Pancreas (tissue), 10 donors: ENCODE results near the gene ATP13A2. TPM values are rescaled to one million over a fixed set of nuclear protein-coding genes. Genes with fewer than 3 reads are reported as not detected.
A peak's percentile ranks its signal among the peaks of the same experiment; 100 is the strongest.

Experiments
- ATAC-seq, 4 donors: fragments of 200-7000 bp; cut with Tn5 transposase; one replicate each; pipeline versions ENCODE4 v1.8.0 to v1.9.1; 2020; ENCODE audit warnings: mild to moderate bottlenecking in 4 of 4, moderate library complexity in 4 of 4
- DNase-seq, 6 donors: peaks; one replicate each; pipeline ENCODE4 v3.0.0-alpha.2; 2020
- FAIRE-seq: peaks from 2 replicates; lab custom pipeline; 2012; peaks lifted over from hg19 to GRCh38; lab: Jason Lieb, UNC
- H3K27ac ChIP-seq, 4 donors: fragments of 200-600 bp; sonication (generic); 1 replicate in 3 of 4; 2 replicates in 1 of 4; pipeline versions ENCODE4 v1.5.0 to v1.8.0; 2020
- H3K27me3 ChIP-seq, 4 donors: fragments of 200-600 bp; one replicate each; pipeline ENCODE4 v1.8.0; 2021
- H3K36me3 ChIP-seq, 3 donors: fragments of 200-600 bp; sonication (generic) in 1 of 3; one replicate each; pipeline versions ENCODE4 v1.5.0 to v1.8.0; 2020 to 2021
- H3K4me1 ChIP-seq, 3 donors: fragments of 200-600 bp; one replicate each; pipeline ENCODE4 v1.8.0; 2021
- H3K4me3 ChIP-seq, 4 donors: fragments of 200-600 bp; sonication (generic) in 2 of 4; one replicate each; pipeline versions ENCODE4 v1.5.0 to v1.8.0; 2020 to 2021
- H3K9me3 ChIP-seq, 4 donors: fragments of 200-600 bp; one replicate each; pipeline ENCODE4 v1.8.0; 2021
- WGBS, 2 donors: extraction: QIAGEN DNeasy Blood & Tissue Kit; methylation state at CpG; one replicate each; pipeline ENCODE4 v1.1.7; 2013; 5-methylcytosine and 5-hydroxymethylcytosine counted together
- intact Hi-C, 3 donors: fragments of 100-400 bp; cut with DNase I; formaldehyde crosslinking; loops; one replicate each; pipeline versions ENCODE4 v1.11.1 to v1.14.2; 2022
- polyA plus RNA-seq, 2 donors: library from polyadenylated mRNA; stranded (reverse); fragments of 200-250 nt; gene quantifications; one replicate each; pipeline ENCODE4 v1.2.3, GENCODE V29; 2013
- total RNA-seq, 6 donors: library from RNA; stranded (reverse); fragmentation: NEBNext Ultra II Directional in 4 of 6; extraction: Animal tissue kit (Norgen Biotek cat#: 25700) in 4 of 6; gene quantifications; one replicate each; pipeline versions ENCODE4 v1.2.1 to v1.2.4, GENCODE V29; 2021 to 2023
- TF ChIP-seq, protein P1 (sequence below), 4 donors: fragments of 200-600 bp; sonication (generic) in 3 of 4; IDR thresholded peaks; one replicate each; pipeline versions ENCODE4 v1.5.0 to v1.8.0; 2021; ENCODE audit warnings: antibody characterized with exemption in 4 of 4
- donor health status: healthy with polysubstance abuse.
- donor health status: DM: no; HTN: no; CAD: no; lungs with moderate emphysema.
- donor health status: DM: no; HTN: no; CAD: no.
- donor health status: control.
- donor health status: control.
- donor health status: Bipolar disorder and iron deficiency.
- donor health status: DM: yes; HTN: yes; CAD: no.
- donor health status: DM: no; HTN: no; CAD: no.
- donor health status: DM: no; HTN: no; CAD: no.
- donor health status: DM: yes; HTN: yes; CAD: no.

The ATP13A2 gene
- total and polyA plus RNA-seq, 8 donors, result 33.2 to 64.1 (median 47.8) TPM

DNA sequence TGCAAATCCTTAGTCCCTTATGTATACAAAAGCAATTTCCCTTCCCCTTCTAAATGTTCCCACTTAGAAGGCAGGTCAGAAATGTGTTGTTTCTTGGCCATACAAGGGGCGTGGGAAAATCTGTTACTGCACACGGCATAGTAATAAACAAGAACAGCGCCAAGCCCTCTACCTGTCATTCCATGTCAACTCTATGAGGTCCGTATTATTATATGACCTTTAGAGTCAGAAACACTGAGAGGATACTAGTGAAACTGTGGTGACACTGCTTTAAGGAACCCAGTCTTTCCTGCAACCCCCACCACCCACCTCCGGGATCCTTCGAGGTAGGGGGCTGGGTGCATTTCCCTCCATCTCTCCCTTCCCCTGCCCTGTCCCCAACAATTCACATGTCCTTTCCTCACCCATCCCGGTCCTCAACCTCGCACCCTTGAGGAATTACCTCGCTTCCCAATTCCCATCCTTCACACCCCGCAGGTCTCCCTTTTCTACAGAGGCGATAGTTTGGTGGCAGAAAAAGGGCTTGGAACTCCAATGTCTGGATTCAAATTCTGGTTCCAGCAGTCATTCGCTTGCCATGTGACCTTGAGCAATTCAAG, 41.5 kb upstream of the ATP13A2 start:
- Histone ChIP-seq H3K27ac (peak overlapping the region; percentile 60 to 90 (median 80)), H3K4me3 (peak overlapping the region; percentile 49 to 82 (median 58)), H3K9me3 (no peaks in the 10 kb centered on the region), H3K36me3 (peaks cover 0 to 5% (median 0%) of the 10 kb centered on the region in 3 donors), H3K4me1 (peaks cover 7 to 18% (median 16%) of the 10 kb centered on the region in 3 donors), H3K27me3 (no peaks in the 10 kb centered on the region)
- peak in 3 of 4 donors; percentile 1 to 3 (median 2) for ATAC-seq
- 2% methylated on average over 12 of the region's 12 CpGs for WGBS, 2 donors
- intact Hi-C loops, result no loop called here
- no peak for FAIRE-seq
- TF ChIP-seq, protein P1, sequence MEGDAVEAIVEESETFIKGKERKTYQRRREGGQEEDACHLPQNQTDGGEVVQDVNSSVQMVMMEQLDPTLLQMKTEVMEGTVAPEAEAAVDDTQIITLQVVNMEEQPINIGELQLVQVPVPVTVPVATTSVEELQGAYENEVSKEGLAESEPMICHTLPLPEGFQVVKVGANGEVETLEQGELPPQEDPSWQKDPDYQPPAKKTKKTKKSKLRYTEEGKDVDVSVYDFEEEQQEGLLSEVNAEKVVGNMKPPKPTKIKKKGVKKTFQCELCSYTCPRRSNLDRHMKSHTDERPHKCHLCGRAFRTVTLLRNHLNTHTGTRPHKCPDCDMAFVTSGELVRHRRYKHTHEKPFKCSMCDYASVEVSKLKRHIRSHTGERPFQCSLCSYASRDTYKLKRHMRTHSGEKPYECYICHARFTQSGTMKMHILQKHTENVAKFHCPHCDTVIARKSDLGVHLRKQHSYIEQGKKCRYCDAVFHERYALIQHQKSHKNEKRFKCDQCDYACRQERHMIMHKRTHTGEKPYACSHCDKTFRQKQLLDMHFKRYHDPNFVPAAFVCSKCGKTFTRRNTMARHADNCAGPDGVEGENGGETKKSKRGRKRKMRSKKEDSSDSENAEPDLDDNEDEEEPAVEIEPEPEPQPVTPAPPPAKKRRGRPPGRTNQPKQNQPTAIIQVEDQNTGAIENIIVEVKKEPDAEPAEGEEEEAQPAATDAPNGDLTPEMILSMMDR (IDR thresholded peaks at IDR 0.05), result no peak
- peak in 1 of 6 donors; percentile 41 for DNase-seq

DNA sequence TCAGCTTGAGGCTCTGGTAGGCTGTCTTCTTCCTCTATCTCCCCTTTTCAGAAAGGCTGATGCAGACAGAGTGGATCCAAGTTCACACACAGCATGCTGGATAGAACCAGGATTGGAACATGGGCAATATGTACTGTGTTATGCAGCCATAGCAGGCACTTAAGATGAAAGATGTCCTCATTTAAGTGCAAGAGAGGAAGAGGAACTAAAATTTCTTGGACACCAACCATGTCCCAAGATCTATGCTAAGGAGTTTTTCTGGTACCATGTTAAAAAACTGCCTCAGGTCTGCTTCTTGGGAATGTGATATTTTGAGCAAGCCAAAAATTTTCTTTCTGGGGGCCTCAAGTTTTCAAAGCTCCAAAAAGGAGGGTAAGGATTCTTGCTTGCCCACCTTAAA, 40.9 kb upstream of the ATP13A2 start:
- peak overlapping the region in 2 of 4 donors; percentile 85 to 90 for H3K27ac ChIP-seq
- TF ChIP-seq, protein P1 (IDR thresholded peaks at IDR 0.05), result no peak
- H3K27me3 ChIP-seq, result no peaks in the 10 kb centered on the region
- H3K4me1 ChIP-seq, result peaks cover 7 to 18% (median 16%) of the 10 kb centered on the region in 3 donors
- peak overlapping the region in 2 of 4 donors; percentile 49 to 82 for H3K4me3 ChIP-seq
- H3K36me3 ChIP-seq, result peaks cover 0 to 5% (median 0%) of the 10 kb centered on the region in 3 donors
- ATAC-seq, result no peak
- no peak for FAIRE-seq
- H3K9me3 ChIP-seq, result no peaks in the 10 kb centered on the region
- intact Hi-C loops, result no loop called here
- DNase-seq, result no peak

DNA sequence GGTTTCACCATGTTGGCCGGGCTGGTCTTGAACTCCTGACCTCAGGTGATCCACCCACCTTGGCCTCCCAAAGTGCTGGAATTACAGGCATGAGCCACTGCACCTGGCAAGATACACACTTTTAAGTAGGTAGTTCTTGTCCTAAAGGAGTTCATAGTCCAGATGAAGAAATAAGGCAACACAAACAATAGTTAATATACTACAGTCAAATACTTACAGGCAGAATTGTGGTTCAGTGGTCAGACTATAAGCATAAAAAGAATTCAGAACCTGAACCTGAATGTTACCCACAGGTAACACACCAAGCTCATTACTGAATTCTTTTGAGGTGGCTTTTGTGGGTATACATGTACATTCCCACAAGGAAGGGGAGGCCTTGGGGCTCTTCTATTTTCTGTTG, 40.3 kb upstream of the ATP13A2 start:
- ATAC-seq, result no peak
- H3K27ac ChIP-seq, result peak overlapping the region in 1 of 4 donors; percentile 90
- DNase-seq, result no peak
- TF ChIP-seq, protein P1 (IDR thresholded peaks at IDR 0.05), result no peak
- H3K9me3 ChIP-seq, result no peaks in the 10 kb centered on the region
- H3K4me1 ChIP-seq, result peaks cover 7 to 18% (median 16%) of the 10 kb centered on the region in 3 donors
- intact Hi-C loops, result no loop called here
- 33 to 45% methylated on average over 1 of the region's 1 CpG for WGBS, 2 donors
- peak overlapping the region in 1 of 4 donors; percentile 82 for H3K4me3 ChIP-seq
- no peak for FAIRE-seq
- H3K36me3 ChIP-seq, result peaks cover 0 to 5% (median 0%) of the 10 kb centered on the region in 3 donors
- no peaks in the 10 kb centered on the region for H3K27me3 ChIP-seq

DNA sequence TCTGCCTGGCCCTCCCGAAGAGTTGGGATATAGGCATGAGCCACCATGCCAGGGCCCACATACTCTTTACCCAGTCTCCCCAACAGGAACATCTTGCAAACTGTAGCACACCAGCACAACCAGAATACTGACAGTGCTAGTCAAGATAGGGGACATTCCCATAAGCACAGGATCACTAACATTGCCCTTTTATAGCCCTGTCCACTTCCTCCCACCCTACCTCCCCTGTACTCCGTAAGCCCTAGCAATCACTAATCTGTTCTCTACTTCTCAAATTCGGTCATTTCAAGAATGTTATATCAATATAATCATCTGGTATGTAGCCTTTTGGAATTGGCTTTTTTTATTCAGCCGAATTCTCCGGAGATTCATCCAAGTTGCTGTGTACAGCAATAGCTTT, 36.2 kb upstream of the ATP13A2 start:
- no peak for ATAC-seq
- WGBS, 2 donors, result 72 to 77% methylated on average over 5 of the region's 5 CpGs
- intact Hi-C loops, result loop anchor here in 2 of 3 donors (5.0 kb wide), 1 partner anchor 91 kb away; no protein-coding TSS in a partner anchor

More for the DNA sequence above, 36.2 kb upstream of the ATP13A2 start:
- H3K4me3 ChIP-seq, result no peak overlapping the region
- DNase-seq (no peak), FAIRE-seq (no peak)
- H3K36me3 ChIP-seq, result peaks cover 0 to 18% (median 5%) of the 10 kb centered on the region in 3 donors
- peaks cover 5 to 22% (median 14%) of the 10 kb centered on the region in 3 donors for H3K4me1 ChIP-seq
- H3K27me3 ChIP-seq, result no peaks in the 10 kb centered on the region
- peak overlapping the region in 1 of 4 donors; percentile 28 for H3K27ac ChIP-seq
- H3K9me3 ChIP-seq, result no peaks in the 10 kb centered on the region
- TF ChIP-seq, protein P1 (IDR thresholded peaks at IDR 0.05), result no peak
